CD4-positive, alpha-beta T cell (primary cell): ENCODE measurements around the gene ALPK3. TPM values are rescaled to one million over a fixed set of nuclear protein-coding genes. Genes with fewer than 3 reads are reported as not detected.

ENCODE experiments used
- ATAC-seq: fragments of 200-7000 bp; cut with Tn5 transposase; one replicate; pipeline ENCODE4 v1.10.0; 2022; ENCODE audit warnings: mild to moderate bottlenecking; ENCODE audit not compliant: poor library complexity
- CTCF ChIA-PET: fragments of 350-600 bp; sonication (Branson Sonifier 250); formaldehyde crosslinking; loops from one replicate; lab custom pipeline; 2021; ENCODE audit warnings: antibody characterized with exemption, inconsistent platforms; lab: Charles Lee
- POLR2A ChIA-PET: fragments of 350-600 bp; sonication (Branson Sonifier 250); formaldehyde crosslinking; loops from one replicate; lab custom pipeline; 2021; ENCODE audit warnings: antibody characterized with exemption, inconsistent platforms; lab: Charles Lee
- DNase-seq, 14 experiments: peaks; one replicate each; pipeline ENCODE4 v3.0.0-alpha.2; 2013 to 2020; ENCODE audit warnings: mixed read lengths in 2 of 14
- H3K27ac ChIP-seq, 2 donors: one replicate each; pipeline versions ENCODE4 v1.5.1 to v1.7.0; 2013; ENCODE audit warnings: low read length in 2 of 2, low read depth in 1 of 2, mild to moderate bottlenecking in 1 of 2
- H3K27me3 ChIP-seq, 2 experiments: 1 replicate in 1 of 2; 2 replicates in 1 of 2; pipeline versions ENCODE4 v1.6.1 to v1.7.0; 2013; ENCODE audit warnings: low read length in 2 of 2, control low read depth in 1 of 2, mild to moderate bottlenecking in 1 of 2, moderate library complexity in 1 of 2; ENCODE audit not compliant: insufficient read depth in 2 of 2, control insufficient read depth in 1 of 2
- H3K36me3 ChIP-seq: one replicate; pipeline ENCODE4 v1.6.1; 2013; ENCODE audit warnings: low read length, control low read depth; ENCODE audit not compliant: insufficient read depth
- H3K4me1 ChIP-seq: one replicate; pipeline ENCODE4 v1.6.1; 2013; ENCODE audit warnings: low read length, control low read depth; ENCODE audit not compliant: insufficient read depth
- H3K4me3 ChIP-seq: one replicate; pipeline ENCODE4 v1.5.1; 2013; ENCODE audit warnings: mild to moderate bottlenecking, low read length, moderate library complexity
- H3K9me3 ChIP-seq, 2 experiments: 1 replicate in 1 of 2; 2 replicates in 1 of 2; pipeline versions ENCODE4 v1.6.1 to v1.7.0; 2013; ENCODE audit warnings: low read length in 2 of 2, mild to moderate bottlenecking in 2 of 2, control low read depth in 1 of 2, moderate library complexity in 1 of 2; ENCODE audit not compliant: control insufficient read depth in 1 of 2, insufficient read depth in 1 of 2
- H3K27ac Mint-ChIP-seq: one replicate; pipeline ENCODE4 v1.8.0; 2020; ENCODE audit warnings: mixed read lengths
- H3K27me3 Mint-ChIP-seq: one replicate; pipeline ENCODE4 v1.8.0; 2021; ENCODE audit warnings: mixed read lengths
- H3K36me3 Mint-ChIP-seq: one replicate; pipeline ENCODE4 v1.8.0; 2021; ENCODE audit warnings: low read depth, mixed read lengths
- H3K4me1 Mint-ChIP-seq: one replicate; pipeline ENCODE4 v1.8.0; 2021; ENCODE audit warnings: low read depth, mixed read lengths
- H3K4me3 Mint-ChIP-seq: one replicate; pipeline ENCODE4 v1.8.0; 2020; ENCODE audit warnings: mild to moderate bottlenecking, mixed read lengths
- H3K9me3 Mint-ChIP-seq: one replicate; pipeline ENCODE4 v1.8.0; 2020; ENCODE audit warnings: mixed read lengths
- intact Hi-C, 2 experiments: fragments of 100-400 bp; cut with DNase I in 1 of 2; cut with micrococcal nuclease in 1 of 2; formaldehyde crosslinking; loops; one replicate each; pipeline versions ENCODE4 v1.15.1 to v1.9.0; 2023 to 2025; cut with DNase I, micrococcal nuclease
- total RNA-seq, 174 experiments: library from RNA in 2 of 174; stranded (reverse) in 2 of 174; gene quantifications; one replicate each; pipeline ENCODE4 v1.2.3 and lab custom pipeline; 2021 to 2026
- TF ChIP-seq, protein P1 (sequence below): fragments of 200-600 bp; IDR thresholded peaks from one replicate; pipeline ENCODE4 v1.8.0; 2022; ENCODE audit warnings: antibody characterized with exemption, mild to moderate bottlenecking

The ALPK3 gene
- total RNA-seq, 2 experiments from 2014 or later, result 0.14 TPM

DNA sequence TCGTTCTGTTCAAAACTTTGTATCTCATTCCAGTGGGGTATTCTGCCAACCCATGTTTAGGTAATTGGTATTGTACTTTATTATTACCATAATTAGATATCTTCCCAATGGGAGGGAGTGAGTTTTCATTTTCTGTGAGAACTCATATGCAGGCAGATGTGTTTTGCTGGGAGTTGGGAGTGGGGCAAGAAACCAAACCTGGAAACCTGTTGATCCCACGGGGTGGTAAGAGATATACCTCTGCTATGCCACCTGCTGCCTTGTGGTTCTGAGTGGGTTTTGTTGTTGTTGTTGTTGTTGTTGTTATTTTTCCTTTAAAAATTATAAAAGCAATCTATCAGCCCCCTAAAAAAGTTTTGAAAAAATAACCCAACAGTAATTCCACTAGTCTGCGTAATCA, 36.7 kb upstream of the ALPK3 start:
- no peak for ATAC-seq
- peaks cover 3% of the 10 kb centered on the region for H3K4me1 ChIP-seq
- ChIA-PET POLR2A (no interaction called here), CTCF (no interaction called here)
- no peaks in the 10 kb centered on the region for H3K9me3 ChIP-seq
- intact Hi-C loops, result no loop called here
- H3K27me3 Mint-ChIP-seq, result no peaks in the 10 kb centered on the region
- H3K4me3 Mint-ChIP-seq, result no peak overlapping the region
- H3K36me3 Mint-ChIP-seq, result peaks cover 70% of the 10 kb centered on the region
- peaks cover 19% of the 10 kb centered on the region for H3K4me1 Mint-ChIP-seq
- TF ChIP-seq, protein P1, sequence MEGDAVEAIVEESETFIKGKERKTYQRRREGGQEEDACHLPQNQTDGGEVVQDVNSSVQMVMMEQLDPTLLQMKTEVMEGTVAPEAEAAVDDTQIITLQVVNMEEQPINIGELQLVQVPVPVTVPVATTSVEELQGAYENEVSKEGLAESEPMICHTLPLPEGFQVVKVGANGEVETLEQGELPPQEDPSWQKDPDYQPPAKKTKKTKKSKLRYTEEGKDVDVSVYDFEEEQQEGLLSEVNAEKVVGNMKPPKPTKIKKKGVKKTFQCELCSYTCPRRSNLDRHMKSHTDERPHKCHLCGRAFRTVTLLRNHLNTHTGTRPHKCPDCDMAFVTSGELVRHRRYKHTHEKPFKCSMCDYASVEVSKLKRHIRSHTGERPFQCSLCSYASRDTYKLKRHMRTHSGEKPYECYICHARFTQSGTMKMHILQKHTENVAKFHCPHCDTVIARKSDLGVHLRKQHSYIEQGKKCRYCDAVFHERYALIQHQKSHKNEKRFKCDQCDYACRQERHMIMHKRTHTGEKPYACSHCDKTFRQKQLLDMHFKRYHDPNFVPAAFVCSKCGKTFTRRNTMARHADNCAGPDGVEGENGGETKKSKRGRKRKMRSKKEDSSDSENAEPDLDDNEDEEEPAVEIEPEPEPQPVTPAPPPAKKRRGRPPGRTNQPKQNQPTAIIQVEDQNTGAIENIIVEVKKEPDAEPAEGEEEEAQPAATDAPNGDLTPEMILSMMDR, result no peak
- H3K36me3 ChIP-seq, result peaks cover 47% of the 10 kb centered on the region
- peak overlapping the region; percentile 41 for H3K27ac Mint-ChIP-seq
- H3K9me3 Mint-ChIP-seq, result no peaks in the 10 kb centered on the region
- no peak overlapping the region for H3K4me3 ChIP-seq
- H3K27ac ChIP-seq, result no peak overlapping the region
- no peaks in the 10 kb centered on the region for H3K27me3 ChIP-seq
- DNase-seq, result no peak

DNA sequence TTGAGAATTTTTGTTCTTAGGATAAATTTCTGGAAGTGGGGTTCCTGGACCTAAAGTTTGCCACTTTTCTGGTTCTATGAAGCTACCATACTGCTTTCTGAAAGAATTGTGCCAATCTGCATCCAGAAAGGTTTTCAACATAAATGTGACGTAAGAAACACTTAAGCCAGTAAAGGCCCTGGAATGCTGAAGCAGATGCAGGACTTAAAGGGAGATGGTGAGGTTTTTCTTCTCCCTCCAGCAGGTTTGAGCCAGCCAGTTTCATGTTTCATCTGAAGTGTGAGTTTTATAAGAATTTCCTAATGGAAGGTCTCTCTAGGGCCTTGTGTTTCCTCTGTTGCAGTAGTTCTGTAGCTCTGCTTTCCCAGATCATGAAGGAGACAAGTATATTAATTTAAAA, 35.7 kb upstream of the ALPK3 start:
- Histone ChIP-seq H3K4me3 (no peak overlapping the region), H3K9me3 (no peaks in the 10 kb centered on the region), H3K36me3 (peaks cover 54% of the 10 kb centered on the region), H3K4me1 (peaks cover 3% of the 10 kb centered on the region), H3K27ac (no peak overlapping the region), H3K27me3 (no peaks in the 10 kb centered on the region)
- Mint-ChIP-seq H3K36me3 (peaks cover 80% of the 10 kb centered on the region), H3K4me1 (peaks cover 26% of the 10 kb centered on the region), H3K4me3 (no peak overlapping the region), H3K27me3 (no peaks in the 10 kb centered on the region), H3K9me3 (no peaks in the 10 kb centered on the region), H3K27ac (no peak overlapping the region)
- POLR2A ChIA-PET, result no interaction called here
- TF ChIP-seq, protein P1, result no peak
- CTCF ChIA-PET, result interaction anchor here (1.0 kb wide), 1 partner anchor 210 kb away, joined by 3 read pairs; no protein-coding TSS in a partner anchor
- DNase-seq, result no peak
- no peak for ATAC-seq
- intact Hi-C loops, result no loop called here

DNA sequence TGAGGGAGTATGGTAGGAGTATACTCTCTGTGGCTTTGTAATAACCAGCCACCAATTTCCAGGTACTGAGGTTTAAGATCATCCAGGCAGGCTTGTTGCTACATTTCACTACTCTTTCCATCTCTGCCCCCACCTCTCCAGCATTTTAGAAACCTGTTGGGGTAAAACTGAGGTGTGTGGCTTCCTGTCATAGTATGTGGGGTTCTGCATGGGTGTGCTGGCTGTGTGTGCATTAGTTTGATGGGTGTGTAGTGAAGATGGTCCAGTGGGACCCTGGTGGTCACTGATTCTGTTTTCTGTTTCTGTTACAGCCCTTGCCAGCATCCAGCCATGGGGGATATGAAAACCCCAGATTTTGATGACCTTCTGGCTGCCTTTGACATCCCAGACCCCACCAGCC, 34.8 kb upstream of the ALPK3 start:
- CTCF ChIA-PET, result interaction anchor here (1.0 kb wide), 1 partner anchor 211 kb away, joined by 3 read pairs; no protein-coding TSS in a partner anchor
- POLR2A ChIA-PET, result no interaction called here
- TF ChIP-seq, protein P1, result no peak
- no peak for ATAC-seq
- intact Hi-C loops, result no loop called here
- Mint-ChIP-seq H3K4me3 (no peak overlapping the region), H3K27me3 (no peaks in the 10 kb centered on the region), H3K36me3 (peaks cover 85% of the 10 kb centered on the region), H3K9me3 (no peaks in the 10 kb centered on the region), H3K27ac (no peak overlapping the region), H3K4me1 (peaks cover 30% of the 10 kb centered on the region)
- H3K9me3 ChIP-seq, result no peaks in the 10 kb centered on the region
- H3K27me3 ChIP-seq, result no peaks in the 10 kb centered on the region
- H3K4me3 ChIP-seq, result no peak overlapping the region
- no peak overlapping the region for H3K27ac ChIP-seq
- no peak for DNase-seq
- H3K36me3 ChIP-seq, result peaks cover 59% of the 10 kb centered on the region
- peaks cover 6% of the 10 kb centered on the region for H3K4me1 ChIP-seq
